Measurements from ENCODE around the gene COG7.
A peak's percentile ranks its signal among the peaks of the same experiment; 100 is the strongest.
"Not testable (repeated sequence)": the region's sequence is repeated elsewhere in the genome, so short reads cannot be mapped to it uniquely, and the experiment has no call there.

Gene COG7

DNA sequence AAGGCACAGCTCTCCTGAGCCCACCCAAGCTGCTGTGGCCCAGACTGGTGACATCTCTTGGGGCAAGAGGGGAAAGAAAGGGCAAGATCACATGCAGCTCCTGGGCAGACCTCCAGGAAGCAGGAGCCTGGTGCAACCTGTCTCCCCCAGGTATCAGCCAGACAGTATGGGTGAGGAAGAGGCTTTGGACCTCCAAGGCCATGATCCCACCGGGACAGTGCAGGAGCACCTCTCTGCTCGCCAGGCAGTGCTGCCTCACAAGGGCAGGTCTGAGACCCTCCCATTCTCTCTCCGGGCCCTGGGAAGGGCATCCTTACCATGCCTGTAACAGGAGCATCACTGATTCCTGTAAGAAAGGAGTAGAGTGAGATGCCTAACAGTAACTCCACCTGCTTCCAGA is 25.6 kb upstream of the COG7 start:
- no CpG with 5 or more reads among the region's 3 CpGs for WGBS (ENCODE audit: insufficient coverage, insufficient read length)
- Histone ChIP-seq H3K36me3 (ENCODE audit: control insufficient read depth, insufficient read depth, low read length) (peaks cover 47% of the 10 kb centered on the region), H3K4me3 (ENCODE audit: low read length) (no peak overlapping the region), H3K4me1 (ENCODE audit: control insufficient read depth, insufficient read depth, low read length) (no peaks in the 10 kb centered on the region), H3K9me3 (ENCODE audit: control insufficient read depth, insufficient read depth, low read length) (no peaks in the 10 kb centered on the region), H3K27me3 (ENCODE audit: control insufficient read depth, insufficient read depth, low read length) (no peaks in the 10 kb centered on the region), H3K27ac (ENCODE audit: low read length) (no peak overlapping the region)
- no peak for DNase-seq (ENCODE audit: low read depth, low spot score)

DNA sequence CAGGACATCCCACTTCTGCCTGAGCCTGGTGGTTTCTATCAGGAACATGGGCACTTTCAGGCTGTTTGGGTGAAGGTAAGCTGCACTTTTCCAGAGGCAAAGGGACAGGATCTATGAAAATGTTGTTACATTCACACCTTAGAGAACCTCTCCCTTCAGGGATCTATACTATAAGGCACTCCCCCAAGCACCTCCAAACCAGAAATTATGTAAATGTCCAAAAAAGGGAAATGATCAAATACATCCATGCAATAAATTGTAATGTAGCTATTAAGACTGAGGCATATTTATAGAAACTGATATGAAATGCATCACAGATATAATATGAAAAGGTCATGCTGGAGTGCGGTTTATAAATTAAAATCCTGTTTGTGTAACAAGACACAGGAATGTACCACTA is 23.3 kb upstream of the COG7 start:
- Histone ChIP-seq H3K9me3 (ENCODE audit: control insufficient read depth, insufficient read depth, low read length) (no peaks in the 10 kb centered on the region), H3K4me1 (ENCODE audit: control insufficient read depth, insufficient read depth, low read length) (no peaks in the 10 kb centered on the region), H3K27ac (ENCODE audit: low read length) (no peak overlapping the region), H3K27me3 (ENCODE audit: control insufficient read depth, insufficient read depth, low read length) (no peaks in the 10 kb centered on the region), H3K4me3 (ENCODE audit: low read length) (no peak overlapping the region), H3K36me3 (ENCODE audit: control insufficient read depth, insufficient read depth, low read length) (peaks cover 37% of the 10 kb centered on the region)
- WGBS (ENCODE audit: insufficient coverage, insufficient read length): no CpG with 5 or more reads among the region's 1 CpG
- DNase-seq (ENCODE audit: low read depth, low spot score): no peak

DNA sequence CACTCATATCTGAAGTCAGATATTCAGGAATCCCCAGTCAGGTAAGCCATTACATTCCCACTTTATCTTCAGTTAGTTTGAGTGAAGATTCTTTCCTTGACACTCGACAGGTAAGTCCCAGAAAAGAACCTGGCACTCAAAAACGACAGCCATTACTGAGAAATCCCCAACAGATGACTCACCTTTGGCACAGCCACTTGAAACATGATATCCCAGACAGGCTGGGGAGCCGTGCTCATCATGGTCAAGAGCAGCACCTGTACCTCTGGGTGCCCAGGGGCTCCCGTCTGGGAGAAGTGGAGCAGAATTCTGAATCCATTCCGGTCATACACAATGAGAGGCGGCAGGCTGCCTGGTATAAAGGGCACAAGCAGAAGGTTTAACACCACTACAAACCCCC is 16.8 kb upstream of the COG7 start:
- WGBS (ENCODE audit: insufficient coverage, insufficient read length): no CpG with 5 or more reads among the region's 6 CpGs
- no peaks in the 10 kb centered on the region for H3K9me3 ChIP-seq (ENCODE audit: control insufficient read depth, insufficient read depth, low read length)
- no peak for DNase-seq (ENCODE audit: low read depth, low spot score)
- H3K27ac ChIP-seq (ENCODE audit: low read length): no peak overlapping the region
- no peak overlapping the region for H3K4me3 ChIP-seq (ENCODE audit: low read length)
- no peaks in the 10 kb centered on the region for H3K27me3 ChIP-seq (ENCODE audit: control insufficient read depth, insufficient read depth, low read length)
- H3K36me3 ChIP-seq (ENCODE audit: control insufficient read depth, insufficient read depth, low read length): peaks cover 30% of the 10 kb centered on the region
- no peaks in the 10 kb centered on the region for H3K4me1 ChIP-seq (ENCODE audit: control insufficient read depth, insufficient read depth, low read length)

DNA sequence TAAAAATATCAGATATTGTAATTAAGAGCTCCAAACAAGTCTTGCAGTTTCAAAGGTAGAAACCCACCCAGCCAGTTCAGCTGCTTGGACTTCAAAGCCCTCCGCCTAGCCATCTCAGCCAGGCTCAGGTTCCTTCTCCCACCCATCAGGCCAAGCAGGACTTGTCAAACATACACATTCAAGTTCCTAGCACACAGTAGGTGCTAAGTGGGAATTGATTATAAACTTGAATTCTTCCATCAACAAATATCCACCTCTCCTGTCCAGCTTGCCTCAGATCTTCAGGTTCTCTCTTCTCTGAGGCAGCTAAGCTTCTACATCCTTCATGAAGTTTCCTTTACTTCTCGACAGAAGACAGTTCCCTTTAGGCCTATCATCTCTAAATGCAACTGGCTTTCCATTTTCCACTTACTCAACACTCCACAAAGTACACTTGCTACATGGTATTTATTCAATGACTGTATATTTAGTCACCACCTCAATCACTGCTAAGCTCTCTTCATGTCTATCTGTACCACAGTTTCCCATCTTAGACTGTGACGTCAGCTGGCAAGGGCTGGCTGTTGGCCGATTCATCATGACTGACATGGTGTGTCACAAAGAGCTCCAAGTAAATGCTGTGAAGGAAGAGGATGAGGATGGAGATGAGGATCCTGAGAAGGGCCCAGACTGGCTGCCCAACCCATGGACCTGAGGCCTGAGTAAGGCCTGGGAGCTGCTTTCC is 13.3 kb upstream of the COG7 start:
- no peaks in the 10 kb centered on the region for H3K9me3 ChIP-seq (ENCODE audit: control insufficient read depth, insufficient read depth, low read length)
- H3K36me3 ChIP-seq (ENCODE audit: control insufficient read depth, insufficient read depth, low read length): peaks cover 30% of the 10 kb centered on the region
- no peaks in the 10 kb centered on the region for H3K4me1 ChIP-seq (ENCODE audit: control insufficient read depth, insufficient read depth, low read length)
- no peak for DNase-seq (ENCODE audit: low read depth, low spot score)
- no peak overlapping the region for H3K4me3 ChIP-seq (ENCODE audit: low read length)
- no peak overlapping the region for H3K27ac ChIP-seq (ENCODE audit: low read length)
- no peaks in the 10 kb centered on the region for H3K27me3 ChIP-seq (ENCODE audit: control insufficient read depth, insufficient read depth, low read length)
- WGBS (ENCODE audit: insufficient coverage, insufficient read length): no CpG with 5 or more reads among the region's 4 CpGs

DNA sequence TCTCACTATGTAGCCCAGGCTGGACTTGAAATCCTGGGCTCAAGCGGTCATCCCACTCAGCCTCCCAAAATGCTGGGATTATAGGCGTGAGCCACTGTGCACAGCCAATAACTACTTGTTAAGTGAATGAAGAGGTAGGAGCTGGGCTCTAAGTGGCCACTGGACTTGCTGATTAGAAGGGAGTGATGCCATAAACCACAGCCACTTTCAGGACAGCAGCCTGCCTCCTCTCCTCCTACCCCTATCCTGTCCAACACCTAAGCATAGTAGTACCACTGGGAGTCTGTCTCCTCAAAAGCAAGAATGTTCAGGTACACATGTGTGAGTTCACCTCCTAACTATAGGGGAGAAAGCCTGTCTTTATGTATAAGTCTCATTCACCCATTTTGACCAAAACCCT is 12.2 kb upstream of the COG7 start:
- H3K36me3 ChIP-seq (ENCODE audit: control insufficient read depth, insufficient read depth, low read length): peaks cover 30% of the 10 kb centered on the region
- no CpG with 5 or more reads among the region's 2 CpGs for WGBS (ENCODE audit: insufficient coverage, insufficient read length)

DNA sequence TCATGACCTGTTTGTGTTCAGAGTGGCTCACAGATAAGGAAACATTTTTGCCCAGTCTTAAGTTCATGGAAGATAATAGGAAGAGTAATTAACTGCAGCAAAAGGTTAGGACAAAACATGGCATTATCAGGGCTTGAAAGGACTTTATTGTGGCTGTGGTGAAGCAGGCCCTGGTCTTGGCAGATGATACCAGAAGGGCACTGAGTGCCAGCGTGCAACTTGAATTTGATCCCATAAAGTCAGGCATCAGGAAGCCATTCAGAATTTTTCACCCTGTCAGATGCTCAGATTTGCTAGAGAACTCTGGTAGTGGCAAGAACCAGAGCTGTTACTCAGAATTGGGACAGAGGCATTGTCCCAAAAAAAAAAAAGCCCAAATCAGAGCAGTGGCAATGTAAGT is 11.2 kb upstream of the COG7 start:
- WGBS (ENCODE audit: insufficient coverage, insufficient read length): no CpG with 5 or more reads among the region's 1 CpG
- Histone ChIP-seq H3K4me1 (ENCODE audit: control insufficient read depth, insufficient read depth, low read length) (no peaks in the 10 kb centered on the region), H3K27ac (ENCODE audit: low read length) (no peak overlapping the region), H3K36me3 (ENCODE audit: control insufficient read depth, insufficient read depth, low read length) (peaks cover 24% of the 10 kb centered on the region), H3K27me3 (ENCODE audit: control insufficient read depth, insufficient read depth, low read length) (no peaks in the 10 kb centered on the region), H3K4me3 (ENCODE audit: low read length) (no peak overlapping the region), H3K9me3 (ENCODE audit: control insufficient read depth, insufficient read depth, low read length) (no peaks in the 10 kb centered on the region)
- no peak for DNase-seq (ENCODE audit: low read depth, low spot score)

More for the DNA sequence above, 12.2 kb upstream of the COG7 start:
- H3K27me3 ChIP-seq (ENCODE audit: control insufficient read depth, insufficient read depth, low read length): no peaks in the 10 kb centered on the region
- no peak overlapping the region for H3K4me3 ChIP-seq (ENCODE audit: low read length)
- no peaks in the 10 kb centered on the region for H3K4me1 ChIP-seq (ENCODE audit: control insufficient read depth, insufficient read depth, low read length)
- no peaks in the 10 kb centered on the region for H3K9me3 ChIP-seq (ENCODE audit: control insufficient read depth, insufficient read depth, low read length)
- no peak for DNase-seq (ENCODE audit: low read depth, low spot score)
- no peak overlapping the region for H3K27ac ChIP-seq (ENCODE audit: low read length)

DNA sequence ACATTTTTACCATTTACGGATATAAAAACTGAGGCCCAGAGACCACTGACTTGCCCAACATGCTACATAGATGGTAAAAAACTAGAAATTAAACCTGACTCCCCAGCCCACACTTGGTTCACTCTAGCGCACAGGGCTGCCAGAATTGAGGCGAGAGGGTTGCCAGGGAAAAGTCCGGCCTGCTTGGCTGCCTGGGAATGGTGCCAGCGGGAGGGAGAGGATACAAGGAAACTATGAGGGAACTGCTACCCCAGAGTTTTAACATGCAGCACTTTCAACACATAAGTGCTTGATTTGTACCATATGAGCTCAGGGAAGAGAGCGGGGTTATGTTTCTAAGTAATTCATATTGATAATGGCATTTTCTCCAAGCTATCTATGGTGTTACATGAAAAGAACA is 10.0 kb upstream of the COG7 start:
- not testable (repeated sequence) for H3K4me1 ChIP-seq (ENCODE audit: control insufficient read depth, insufficient read depth, low read length); H3K27ac ChIP-seq (ENCODE audit: low read length); H3K4me3 ChIP-seq (ENCODE audit: low read length); DNase-seq (ENCODE audit: low read depth, low spot score); H3K27me3 ChIP-seq (ENCODE audit: control insufficient read depth, insufficient read depth, low read length); H3K9me3 ChIP-seq (ENCODE audit: control insufficient read depth, insufficient read depth, low read length)
- WGBS (ENCODE audit: insufficient coverage, insufficient read length): no CpG with 5 or more reads among the region's 6 CpGs
- H3K36me3 ChIP-seq (ENCODE audit: control insufficient read depth, insufficient read depth, low read length): peaks cover 17% of the 10 kb centered on the region

DNA sequence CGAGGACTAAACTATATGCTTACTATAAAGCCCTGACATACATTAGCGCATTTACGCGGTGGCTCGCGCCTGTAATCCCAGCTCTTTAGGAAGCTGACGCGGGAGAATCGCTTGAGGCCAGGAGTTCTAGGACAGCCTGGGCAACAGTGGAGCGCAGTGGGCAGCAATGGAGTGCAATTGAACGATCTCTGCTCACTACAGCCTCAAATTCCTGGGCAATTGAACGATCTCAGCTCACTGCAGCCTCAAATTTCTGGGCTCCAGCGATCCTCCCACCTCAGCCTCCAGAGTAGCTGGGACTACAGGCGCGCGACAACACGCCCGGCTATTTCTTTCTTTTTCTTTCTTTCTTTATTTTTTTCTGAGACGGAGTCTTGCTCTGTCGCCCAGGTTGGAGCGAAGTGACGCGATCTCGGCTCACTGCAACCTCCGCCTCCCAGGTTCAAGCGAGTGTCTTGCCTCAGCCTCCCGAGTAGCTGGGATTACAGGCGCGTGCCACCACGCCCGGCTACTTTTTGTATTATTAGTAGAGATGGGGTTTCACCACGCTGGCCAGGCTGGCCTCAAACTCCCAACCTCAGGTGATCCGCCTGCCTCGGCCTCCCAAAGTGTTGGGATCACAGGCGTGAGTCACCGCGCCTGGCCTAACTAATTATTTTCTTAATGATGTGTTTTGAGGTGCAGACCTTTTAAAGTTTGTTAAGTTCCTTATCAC is 506 bp upstream of the COG7 start:
- no CpG with 5 or more reads among the region's 37 CpGs for WGBS (ENCODE audit: insufficient coverage, insufficient read length)
- H3K9me3 ChIP-seq (ENCODE audit: control insufficient read depth, insufficient read depth, low read length): no peaks in the 10 kb centered on the region
- H3K27ac ChIP-seq (ENCODE audit: low read length): no peak overlapping the region
- H3K4me1 ChIP-seq (ENCODE audit: control insufficient read depth, insufficient read depth, low read length): no peaks in the 10 kb centered on the region
- H3K27me3 ChIP-seq (ENCODE audit: control insufficient read depth, insufficient read depth, low read length): no peaks in the 10 kb centered on the region
- H3K4me3 ChIP-seq (ENCODE audit: low read length): peak overlapping the region; percentile 79; the same call in 1 of the 2 replicates
- DNase-seq (ENCODE audit: low read depth, low spot score): no peak
- H3K36me3 ChIP-seq (ENCODE audit: control insufficient read depth, insufficient read depth, low read length): no peaks in the 10 kb centered on the region

DNA sequence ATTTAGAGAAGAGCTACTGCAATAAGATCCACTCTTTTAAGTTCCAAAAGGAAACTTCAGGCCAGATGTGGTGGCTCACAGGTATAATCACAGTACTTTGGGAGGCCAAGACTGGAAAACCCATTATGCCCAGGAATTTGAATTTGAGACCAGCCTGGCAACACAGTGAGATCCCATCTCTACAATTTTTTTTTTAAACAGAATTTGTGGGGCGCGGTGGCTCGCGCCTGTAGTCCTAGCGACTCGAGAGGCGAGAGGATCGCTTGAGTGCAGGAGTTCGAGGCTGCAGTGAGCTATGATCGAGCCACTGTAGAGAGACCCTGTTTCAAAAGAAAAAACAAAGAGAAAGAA is 793 bp downstream of the COG7 start:
- WGBS (ENCODE audit: insufficient coverage, insufficient read length): no CpG with 5 or more reads among the region's 10 CpGs
- peak overlapping the region; percentile 79; the same call in 1 of the 2 replicates for H3K4me3 ChIP-seq (ENCODE audit: low read length)
- no peaks in the 10 kb centered on the region for H3K9me3 ChIP-seq (ENCODE audit: control insufficient read depth, insufficient read depth, low read length)
- no peaks in the 10 kb centered on the region for H3K36me3 ChIP-seq (ENCODE audit: control insufficient read depth, insufficient read depth, low read length)
- no peak overlapping the region for H3K27ac ChIP-seq (ENCODE audit: low read length)
- H3K4me1 ChIP-seq (ENCODE audit: control insufficient read depth, insufficient read depth, low read length): no peaks in the 10 kb centered on the region
- H3K27me3 ChIP-seq (ENCODE audit: control insufficient read depth, insufficient read depth, low read length): no peaks in the 10 kb centered on the region
- no peak for DNase-seq (ENCODE audit: low read depth, low spot score)

DNA sequence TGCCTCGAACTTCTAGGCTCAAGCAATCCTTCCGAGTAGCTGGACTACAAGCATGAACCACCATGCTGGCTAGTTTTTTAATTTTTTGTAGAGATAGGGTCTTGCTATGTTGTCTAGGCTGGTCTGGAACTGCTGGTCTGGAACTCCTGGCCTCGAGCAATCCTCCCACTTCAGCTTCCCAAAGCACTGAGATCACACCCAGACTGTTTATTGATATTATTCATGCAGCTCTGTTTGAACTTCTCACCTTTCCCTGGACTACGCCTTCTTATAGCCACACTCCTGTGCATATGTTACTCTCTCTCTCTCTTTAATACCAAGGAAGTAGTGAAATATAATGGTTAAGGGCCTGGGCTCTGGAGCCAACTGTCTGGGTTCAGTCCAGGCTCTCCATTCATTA is 4.6 kb downstream of the COG7 start:
- no peak for DNase-seq (ENCODE audit: low read depth, low spot score)
- no peaks in the 10 kb centered on the region for H3K36me3 ChIP-seq (ENCODE audit: control insufficient read depth, insufficient read depth, low read length)
- no peaks in the 10 kb centered on the region for H3K4me1 ChIP-seq (ENCODE audit: control insufficient read depth, insufficient read depth, low read length)
- WGBS (ENCODE audit: insufficient coverage, insufficient read length): no CpG with 5 or more reads among the region's 4 CpGs
- no peaks in the 10 kb centered on the region for H3K27me3 ChIP-seq (ENCODE audit: control insufficient read depth, insufficient read depth, low read length)
- no peaks in the 10 kb centered on the region for H3K9me3 ChIP-seq (ENCODE audit: control insufficient read depth, insufficient read depth, low read length)
- no peak overlapping the region for H3K27ac ChIP-seq (ENCODE audit: low read length)
- H3K4me3 ChIP-seq (ENCODE audit: low read length): no peak overlapping the region

DNA sequence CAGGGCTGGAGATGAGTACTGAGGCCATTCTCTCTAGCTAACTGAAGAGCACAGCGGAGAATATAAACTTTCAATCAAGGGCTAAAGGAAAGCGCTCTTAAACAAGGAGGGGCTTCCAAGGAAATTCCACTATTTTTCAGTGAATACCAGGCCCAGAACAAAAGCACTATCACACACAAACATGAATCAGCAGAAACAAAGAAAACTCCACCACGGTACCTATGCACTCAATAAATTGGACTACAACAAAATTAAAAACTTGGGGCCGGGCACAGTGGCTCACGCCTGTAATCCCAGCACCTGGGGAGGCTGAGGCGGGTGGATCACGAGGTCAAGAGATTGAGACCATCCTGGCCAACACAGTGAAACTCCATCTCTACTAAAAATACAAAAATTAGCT is 15.4 kb downstream of the COG7 start:
- H3K4me3 ChIP-seq (ENCODE audit: low read length); H3K4me1 ChIP-seq (ENCODE audit: control insufficient read depth, insufficient read depth, low read length); H3K27ac ChIP-seq (ENCODE audit: low read length); H3K36me3 ChIP-seq (ENCODE audit: control insufficient read depth, insufficient read depth, low read length); DNase-seq (ENCODE audit: low read depth, low spot score); H3K9me3 ChIP-seq (ENCODE audit: control insufficient read depth, insufficient read depth, low read length); H3K27me3 ChIP-seq (ENCODE audit: control insufficient read depth, insufficient read depth, low read length): not testable (repeated sequence)
- no CpG with 5 or more reads among the region's 7 CpGs for WGBS (ENCODE audit: insufficient coverage, insufficient read length)
